ENCODE results near the gene PHLDA2. TPM values are rescaled to one million over a fixed set of nuclear protein-coding genes. Genes with fewer than 3 reads are reported as not detected.

The PHLDA2 gene
- total RNA-seq, 4 donors from 2014 or later = 7.0 to 26.4 (median 18.2) TPM

DNA sequence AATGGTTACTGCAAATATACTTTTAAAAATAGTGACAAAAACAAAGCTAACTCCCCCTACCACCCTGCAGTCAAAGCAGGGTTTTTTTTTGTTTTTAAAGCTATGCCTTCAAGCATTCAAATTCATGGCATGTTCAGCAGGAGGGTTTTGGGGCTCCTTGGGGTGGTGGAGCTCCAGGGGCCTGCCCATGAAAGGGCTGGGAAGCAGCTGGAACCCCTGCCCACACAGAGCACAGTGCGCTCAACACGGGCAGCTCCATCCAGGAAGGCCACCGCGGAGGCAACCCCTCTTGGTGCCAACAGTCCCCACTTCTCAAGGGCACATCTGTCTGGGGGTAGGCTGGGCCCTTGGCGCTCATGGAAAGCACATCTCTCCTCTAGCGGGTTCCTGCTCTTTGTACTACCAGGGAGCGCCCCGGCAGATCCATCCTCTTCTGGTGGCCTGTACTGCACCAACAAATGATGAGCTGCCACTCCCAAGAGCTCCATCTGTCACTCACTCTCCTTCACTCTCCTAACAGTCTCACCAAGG is 16.6 kb upstream of the PHLDA2 start:
- no peak overlapping the region for H3K27ac ChIP-seq
- H3K27me3 ChIP-seq = no peaks in the 10 kb centered on the region
- peaks cover 48% of the 10 kb centered on the region for H3K36me3 ChIP-seq
- no peak for DNase-seq (ENCODE audit: low spot score in 2 of 2)
- no peak for TF ChIP-seq POLR2AphosphoS5 (IDR thresholded peaks at IDR 0.05)
- TF ChIP-seq EP300 (IDR thresholded peaks at IDR 0.05) = no peak
- TF ChIP-seq CTCF (IDR thresholded peaks at IDR 0.05) = no peak
- H3K4me1 ChIP-seq = peaks cover 38% of the 10 kb centered on the region
- 83% methylated on average over 6 of the region's 8 CpGs for WGBS
- H3K4me3 ChIP-seq = peak overlapping the region; percentile 19
- no peaks in the 10 kb centered on the region for H3K9me3 ChIP-seq

DNA sequence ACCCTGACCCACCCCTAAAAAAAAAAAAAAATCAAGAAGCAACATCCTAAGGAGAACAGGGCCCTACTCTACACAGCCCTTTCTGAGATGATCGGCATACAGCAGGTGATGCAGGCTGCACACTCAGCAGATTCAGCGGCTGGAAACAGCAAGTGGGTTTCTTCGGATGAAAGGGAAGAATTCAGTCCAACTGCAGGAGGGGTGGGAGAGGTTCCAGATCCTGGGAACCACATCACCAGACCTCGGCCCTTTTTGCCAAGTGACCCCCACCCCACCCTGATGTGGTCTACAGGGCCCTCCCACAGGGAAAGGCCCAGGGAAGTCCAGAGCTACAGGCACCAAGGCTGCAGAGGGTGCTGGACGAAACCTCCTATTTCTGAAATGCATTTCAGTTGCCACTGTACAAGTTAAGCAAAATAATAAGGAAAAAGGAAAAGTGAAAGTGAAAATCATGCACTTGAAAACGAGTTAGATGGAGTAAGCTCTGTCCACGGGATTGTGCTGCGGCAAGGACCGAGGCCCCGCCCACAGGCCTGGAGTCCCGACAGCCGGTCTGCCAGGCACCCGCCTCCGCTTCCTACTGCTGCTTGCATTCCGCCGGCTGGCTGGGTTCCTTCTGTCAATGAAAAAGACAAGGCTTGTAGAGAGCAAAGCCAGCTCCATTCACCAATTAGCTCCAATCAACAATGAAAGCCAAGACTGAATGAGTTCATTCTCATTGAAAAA is 16.0 kb upstream of the PHLDA2 start:
- no peak overlapping the region for H3K27ac ChIP-seq
- peaks cover 42% of the 10 kb centered on the region for H3K36me3 ChIP-seq
- peak overlapping the region; percentile 19 for H3K4me3 ChIP-seq

GRCh38 chr11:2944530-2944929 is 15.3 kb upstream of the PHLDA2 start:
- Histone ChIP-seq H3K4me1 (peaks cover 47% of the 10 kb centered on the region), H3K27ac (no peak overlapping the region), H3K27me3 (no peaks in the 10 kb centered on the region), H3K9me3 (no peaks in the 10 kb centered on the region), H3K36me3 (peaks cover 36% of the 10 kb centered on the region), H3K4me3 (no peak overlapping the region)
- DNase-seq (ENCODE audit: low spot score in 2 of 2) = no peak
- no peak for TF ChIP-seq POLR2A (IDR thresholded peaks at IDR 0.05)
- WGBS = 86% methylated on average over 18 of the region's 24 CpGs

More for the DNA sequence above, 16.0 kb upstream of the PHLDA2 start:
- H3K9me3 ChIP-seq = no peaks in the 10 kb centered on the region
- H3K4me1 ChIP-seq = peaks cover 44% of the 10 kb centered on the region
- TF ChIP-seq POLR2AphosphoS5 (IDR thresholded peaks at IDR 0.05) (no peak), EP300 (IDR thresholded peaks at IDR 0.05) (no peak), POLR2A (IDR thresholded peaks at IDR 0.05) (no peak)
- peak; percentile 89 to 94 for DNase-seq (ENCODE audit: low spot score in 2 of 2)
- no peaks in the 10 kb centered on the region for H3K27me3 ChIP-seq
- 15% methylated on average over 16 of the region's 16 CpGs for WGBS

- Histone ChIP-seq H3K27me3 (no peaks in the 10 kb centered on the region), H3K4me3 (no peak overlapping the region), H3K4me1 (peaks cover 47% of the 10 kb centered on the region), H3K9me3 (peaks cover 3% of the 10 kb centered on the region), H3K27ac (no peak overlapping the region), H3K36me3 (peaks cover 31% of the 10 kb centered on the region)
- 80% methylated on average over 1 of the region's 12 CpGs for WGBS
- TF ChIP-seq CTCF (IDR thresholded peaks at IDR 0.05) = peak in 1 of 2 donors; percentile 17
- TF ChIP-seq EP300 (IDR thresholded peaks at IDR 0.05) = no peak
- TF ChIP-seq POLR2AphosphoS5 (IDR thresholded peaks at IDR 0.05) = no peak
- DNase-seq (ENCODE audit: low spot score in 2 of 2) = peak in 1 of 2 donors; percentile 79
These were observed 14.5 kb upstream of the PHLDA2 start for GRCh38 chr11:2943711-2944118.

GRCh38 chr11:2942872-2943710 is 13.9 kb upstream of the PHLDA2 start:
- no peak for DNase-seq (ENCODE audit: low spot score in 2 of 2)
- H3K36me3 ChIP-seq = peaks cover 25% of the 10 kb centered on the region
- H3K4me1 ChIP-seq = peaks cover 47% of the 10 kb centered on the region
- no peak overlapping the region for H3K4me3 ChIP-seq
- peaks cover 3% of the 10 kb centered on the region for H3K9me3 ChIP-seq
- WGBS = 90% methylated on average over 2 of the region's 15 CpGs
- H3K27me3 ChIP-seq = no peaks in the 10 kb centered on the region
- H3K27ac ChIP-seq = no peak overlapping the region
- TF ChIP-seq POLR2A (IDR thresholded peaks at IDR 0.05) = no peak
- TF ChIP-seq POLR2AphosphoS5 (IDR thresholded peaks at IDR 0.05) = no peak
- TF ChIP-seq EP300 (IDR thresholded peaks at IDR 0.05) = no peak
- no peak for TF ChIP-seq CTCF (IDR thresholded peaks at IDR 0.05)

DNA sequence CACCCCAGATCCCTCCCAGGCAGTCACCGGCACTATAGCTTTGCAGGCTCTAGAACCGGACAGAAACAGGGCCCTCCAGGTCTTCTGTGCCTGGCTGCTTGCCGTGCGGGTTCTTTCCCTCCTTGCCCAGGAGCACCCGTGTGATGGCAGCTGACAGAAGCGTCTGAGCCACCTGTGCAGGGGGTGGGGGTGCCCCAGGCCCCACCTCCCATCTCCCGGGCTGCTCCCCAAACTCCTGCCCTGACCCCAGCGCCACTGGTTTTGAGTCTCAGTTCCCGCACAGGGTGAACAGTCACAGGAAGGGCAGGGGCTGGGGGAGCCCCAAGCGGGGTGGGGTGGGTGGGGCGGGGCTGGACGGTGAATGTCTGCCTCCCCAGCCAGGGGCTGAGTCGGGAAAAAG is 13.2 kb upstream of the PHLDA2 start:
- no peak for DNase-seq (ENCODE audit: low spot score in 2 of 2)
- Histone ChIP-seq H3K4me3 (no peak overlapping the region), H3K4me1 (peaks cover 47% of the 10 kb centered on the region), H3K27ac (no peak overlapping the region), H3K36me3 (peaks cover 20% of the 10 kb centered on the region), H3K9me3 (peaks cover 6% of the 10 kb centered on the region), H3K27me3 (no peaks in the 10 kb centered on the region)
- no peak for TF ChIP-seq POLR2A (IDR thresholded peaks at IDR 0.05)
- WGBS = 45% methylated on average over 10 of the region's 13 CpGs

All from suprapubic skin (tissue), 4 donors.